NCI-H2081 treated with DMSO at 0.1 percent for 48 hours (cell line): ENCODE data around the gene PRRT2.

ENCODE experiments used
- DNase-seq: peaks from one replicate; lab custom pipeline; 2025; lab: John Stamatoyannopoulos, UW

The PRRT2 gene

GRCh38 chr16:29811170-29811895 lies 660 bp upstream of the PRRT2 start:
- no peak for DNase-seq

GRCh38 chr16:29812754-29813643 lies 1.0 kb downstream of the PRRT2 start:
- DNase-seq, result no peak

- no peak for DNase-seq
Measured at GRCh38 chr16:29813644-29814562, 1.9 kb downstream of the PRRT2 start.

- no peak for DNase-seq
Measured at GRCh38 chr16:29814592-29814991, 2.6 kb downstream of the PRRT2 start.

- no peak for DNase-seq
Measured at GRCh38 chr16:29815032-29815721, 3.2 kb downstream of the PRRT2 start.

GRCh38 chr16:29815793-29816693 lies 4.0 kb downstream of the PRRT2 start, which contains the start of gene PAGR1:
Gene PAGR1 (plus strand): TSS chr16:29816152. CDS start chr16:29816526, 374 bp downstream.
- peak; percentile 92 for DNase-seq

- DNase-seq, result no peak
Measured at GRCh38 chr16:29816694-29817441, 4.9 kb downstream of the PRRT2 start.

- no peak for DNase-seq
Measured at GRCh38 chr16:29818082-29818481, 6.1 kb downstream of the PRRT2 start.

GRCh38 chr16:29819506-29819905 lies 7.5 kb downstream of the PRRT2 start:
- DNase-seq, result no peak

- no peak for DNase-seq
Measured at GRCh38 chr16:29820271-29820701, 8.3 kb downstream of the PRRT2 start, which contains the start of gene MVP. Gene MVP (plus strand): TSS chr16:29820462. CDS start chr16:29830550, 10,088 bp downstream.

GRCh38 chr16:29820730-29821642 lies 9.0 kb downstream of the PRRT2 start:
- DNase-seq, result no peak

- DNase-seq, result no peak
Measured at GRCh38 chr16:29821643-29822115, 9.7 kb downstream of the PRRT2 start.

GRCh38 chr16:29824589-29825144 lies 12.7 kb downstream of the PRRT2 start:
- DNase-seq, result no peak

- DNase-seq, result no peak
Measured at GRCh38 chr16:29825145-29826044, 13.4 kb downstream of the PRRT2 start.

- no peak for DNase-seq
Measured at GRCh38 chr16:29826342-29826695, 14.3 kb downstream of the PRRT2 start.

GRCh38 chr16:29830774-29831173 lies 18.8 kb downstream of the PRRT2 start:
- DNase-seq, result no peak

- DNase-seq, result no peak
Measured at GRCh38 chr16:29831490-29831889, 19.5 kb downstream of the PRRT2 start.
